ENCODE data around the gene ZSCAN16. TPM values are rescaled to one million over a fixed set of nuclear protein-coding genes. Genes with fewer than 3 reads are reported as not detected.

ZSCAN16 gene
- total and polyA plus RNA-seq, 9 of the 15 experiments (the other 6 are each of a cell fraction or from before 2014, with no cell fraction given) = 0.08 TPM; not detected in 8

GRCh38 chr6:28142446-28142845 is 18.0 kb downstream of the ZSCAN16 start (continued):
- TF ChIP-seq, protein P1, sequence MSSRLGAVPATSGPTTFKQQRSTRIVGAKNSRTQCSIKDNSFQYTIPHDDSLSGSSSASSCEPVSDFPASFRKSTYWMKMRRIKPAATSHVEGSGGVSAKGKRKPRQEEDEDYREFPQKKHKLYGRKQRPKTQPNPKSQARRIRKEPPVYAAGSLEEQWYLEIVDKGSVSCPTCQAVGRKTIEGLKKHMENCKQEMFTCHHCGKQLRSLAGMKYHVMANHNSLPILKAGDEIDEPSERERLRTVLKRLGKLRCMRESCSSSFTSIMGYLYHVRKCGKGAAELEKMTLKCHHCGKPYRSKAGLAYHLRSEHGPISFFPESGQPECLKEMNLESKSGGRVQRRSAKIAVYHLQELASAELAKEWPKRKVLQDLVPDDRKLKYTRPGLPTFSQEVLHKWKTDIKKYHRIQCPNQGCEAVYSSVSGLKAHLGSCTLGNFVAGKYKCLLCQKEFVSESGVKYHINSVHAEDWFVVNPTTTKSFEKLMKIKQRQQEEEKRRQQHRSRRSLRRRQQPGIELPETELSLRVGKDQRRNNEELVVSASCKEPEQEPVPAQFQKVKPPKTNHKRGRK (tag; IDR thresholded peaks at IDR 0.05) = 0 out of 2 replicates have a peak, but pooled peaks have one; percentile 35

DNA sequence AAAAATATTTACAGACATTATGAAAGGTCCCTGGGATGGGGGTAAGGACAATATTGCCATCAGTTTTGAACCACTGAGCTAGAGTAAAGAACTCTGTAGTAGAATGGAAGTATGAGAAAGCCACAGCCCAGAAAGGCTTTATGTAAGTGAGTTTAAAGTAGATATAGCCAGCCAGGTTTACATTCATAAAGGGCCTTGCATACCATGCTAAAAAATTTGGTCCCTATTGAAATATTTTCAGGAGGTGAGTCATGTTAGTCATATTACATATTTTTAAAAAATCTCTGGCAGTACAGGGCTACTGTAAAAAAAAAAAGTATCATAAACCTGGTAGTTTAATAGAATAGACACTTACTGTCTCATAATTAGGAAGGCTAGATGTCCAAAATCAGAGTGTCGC is 20.8 kb downstream of the ZSCAN16 start:
- POLR2A ChIA-PET = interaction anchor here (0.6 to 1.0 kb wide), 3 partner anchors 9 to 166 kb away, joined by 3 to 4 read pairs (median 3); no protein-coding TSS in a partner anchor
- in situ Hi-C loops (cut with MboI) = no loop called here
- WGBS (ENCODE audit: insufficient coverage, low coverage, missing lambda C conversion rate) = 100% methylated on average over 1 of the region's 1 CpG
- no peak for TF ChIP-seq FOXP1 (CRISPR knock-in tag; IDR thresholded peaks at IDR 0.05)
- TF ChIP-seq FOXJ3 (CRISPR knock-in tag; IDR thresholded peaks at IDR 0.05) = no peak
- TF ChIP-seq NR2C1 (IDR thresholded peaks at IDR 0.05) = no peak
- TF ChIP-seq NR2C1 (tag; IDR thresholded peaks at IDR 0.05) = no peak
- no peak for TF ChIP-seq ZNF316 (IDR thresholded peaks at IDR 0.05)
- TF ChIP-seq, protein P2, sequence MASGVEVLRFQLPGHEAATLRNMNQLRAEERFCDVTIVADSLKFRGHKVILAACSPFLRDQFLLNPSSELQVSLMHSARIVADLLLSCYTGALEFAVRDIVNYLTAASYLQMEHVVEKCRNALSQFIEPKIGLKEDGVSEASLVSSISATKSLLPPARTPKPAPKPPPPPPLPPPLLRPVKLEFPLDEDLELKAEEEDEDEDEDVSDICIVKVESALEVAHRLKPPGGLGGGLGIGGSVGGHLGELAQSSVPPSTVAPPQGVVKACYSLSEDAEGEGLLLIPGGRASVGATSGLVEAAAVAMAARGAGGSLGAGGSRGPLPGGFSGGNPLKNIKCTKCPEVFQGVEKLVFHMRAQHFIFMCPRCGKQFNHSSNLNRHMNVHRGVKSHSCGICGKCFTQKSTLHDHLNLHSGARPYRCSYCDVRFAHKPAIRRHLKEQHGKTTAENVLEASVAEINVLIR (CRISPR knock-in tag; IDR thresholded peaks at IDR 0.05) = no peak
- no peak for TF ChIP-seq EP300 (IDR thresholded peaks at IDR 0.05; ENCODE audit: low read length)
- TF ChIP-seq ZBTB43 (CRISPR knock-in tag; IDR thresholded peaks at IDR 0.05) = no peak
- no peak for TF ChIP-seq CHD4 (IDR thresholded peaks at IDR 0.05; ENCODE audit: insufficient read depth, insufficient replicate concordance, low read depth, low read length, poor library complexity, severe bottlenecking)
- no peak for TF ChIP-seq KDM2B (CRISPR knock-in tag; IDR thresholded peaks at IDR 0.05)
- TF ChIP-seq, protein P3, sequence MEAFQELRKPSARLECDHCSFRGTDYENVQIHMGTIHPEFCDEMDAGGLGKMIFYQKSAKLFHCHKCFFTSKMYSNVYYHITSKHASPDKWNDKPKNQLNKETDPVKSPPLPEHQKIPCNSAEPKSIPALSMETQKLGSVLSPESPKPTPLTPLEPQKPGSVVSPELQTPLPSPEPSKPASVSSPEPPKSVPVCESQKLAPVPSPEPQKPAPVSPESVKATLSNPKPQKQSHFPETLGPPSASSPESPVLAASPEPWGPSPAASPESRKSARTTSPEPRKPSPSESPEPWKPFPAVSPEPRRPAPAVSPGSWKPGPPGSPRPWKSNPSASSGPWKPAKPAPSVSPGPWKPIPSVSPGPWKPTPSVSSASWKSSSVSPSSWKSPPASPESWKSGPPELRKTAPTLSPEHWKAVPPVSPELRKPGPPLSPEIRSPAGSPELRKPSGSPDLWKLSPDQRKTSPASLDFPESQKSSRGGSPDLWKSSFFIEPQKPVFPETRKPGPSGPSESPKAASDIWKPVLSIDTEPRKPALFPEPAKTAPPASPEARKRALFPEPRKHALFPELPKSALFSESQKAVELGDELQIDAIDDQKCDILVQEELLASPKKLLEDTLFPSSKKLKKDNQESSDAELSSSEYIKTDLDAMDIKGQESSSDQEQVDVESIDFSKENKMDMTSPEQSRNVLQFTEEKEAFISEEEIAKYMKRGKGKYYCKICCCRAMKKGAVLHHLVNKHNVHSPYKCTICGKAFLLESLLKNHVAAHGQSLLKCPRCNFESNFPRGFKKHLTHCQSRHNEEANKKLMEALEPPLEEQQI (IDR thresholded peaks at IDR 0.05) = no peak
- TF ChIP-seq HLTF (IDR thresholded peaks at IDR 0.05) = no peak
- TF ChIP-seq, protein P4, sequence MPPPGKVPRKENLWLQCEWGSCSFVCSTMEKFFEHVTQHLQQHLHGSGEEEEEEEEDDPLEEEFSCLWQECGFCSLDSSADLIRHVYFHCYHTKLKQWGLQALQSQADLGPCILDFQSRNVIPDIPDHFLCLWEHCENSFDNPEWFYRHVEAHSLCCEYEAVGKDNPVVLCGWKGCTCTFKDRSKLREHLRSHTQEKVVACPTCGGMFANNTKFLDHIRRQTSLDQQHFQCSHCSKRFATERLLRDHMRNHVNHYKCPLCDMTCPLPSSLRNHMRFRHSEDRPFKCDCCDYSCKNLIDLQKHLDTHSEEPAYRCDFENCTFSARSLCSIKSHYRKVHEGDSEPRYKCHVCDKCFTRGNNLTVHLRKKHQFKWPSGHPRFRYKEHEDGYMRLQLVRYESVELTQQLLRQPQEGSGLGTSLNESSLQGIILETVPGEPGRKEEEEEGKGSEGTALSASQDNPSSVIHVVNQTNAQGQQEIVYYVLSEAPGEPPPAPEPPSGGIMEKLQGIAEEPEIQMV (tag; conservative IDR thresholded peaks at IDR 0.05; ENCODE audit: low read depth) = no peak

More for the DNA sequence above, 20.8 kb downstream of the ZSCAN16 start:
- no peak for FAIRE-seq
- no peaks in the 10 kb centered on the region for H3K9me1 ChIP-seq (ENCODE audit: control insufficient read depth, insufficient read depth, low read length)
- H2AFZ ChIP-seq (ENCODE audit: low read depth, low read length) = no peak overlapping the region
- no peak for DNase-seq (ENCODE audit: extremely low read depth in 1 of 4, low spot score in 3 of 4)
- H3K4me1 ChIP-seq (replicated peaks in 1 of 2; ENCODE audit: control insufficient read depth in 2 of 2, insufficient read depth in 2 of 2, low read length in 2 of 2) = peaks cover 4 to 8% of the 10 kb centered on the region in 2 experiments; a peak in 4 of 5 replicates
- no peak for ATAC-seq
- peaks cover 55% of the 10 kb centered on the region for H3K36me3 ChIP-seq (ENCODE audit: control insufficient read depth, insufficient read depth, low read length)
- CTCF ChIA-PET (ENCODE audit: low intra/inter-chr PET ratio) = interaction anchor here (0.6 kb wide), 1 partner anchor 80 kb away, joined by 3 read pairs; the partner anchor contains the start of gene ZSCAN9
- H3K79me2 ChIP-seq (ENCODE audit: control insufficient read depth, insufficient read depth, low read length) = peaks cover 54% of the 10 kb centered on the region
- H3K9ac ChIP-seq (ENCODE audit: insufficient read depth in 1 of 2, low read depth in 2 of 2, low read length in 2 of 2) = no peak overlapping the region
- no peaks in the 10 kb centered on the region for H4K20me1 ChIP-seq (replicated peaks; ENCODE audit: control insufficient read depth, insufficient read depth, low read length)
- H3K27ac ChIP-seq (ENCODE audit: extremely low read depth, low read depth, low read length) = no peak overlapping the region
- intact Hi-C loops (cut with micrococcal nuclease) = no loop called here
- no TSS peak for BruUV-seq (replicated peaks)
- H3K27me3 ChIP-seq (ENCODE audit: control insufficient read depth in 2 of 2, insufficient read depth in 2 of 2, low read length in 2 of 2) = no peaks in the 10 kb centered on the region
- H3K4me3 ChIP-seq = no peak overlapping the region
- no peak overlapping the region for H3K4me2 ChIP-seq (ENCODE audit: insufficient read depth, low read length)
- H3K9me3 ChIP-seq (replicated peaks; ENCODE audit: control insufficient read depth, insufficient read depth, low read depth, low read length) = no peaks in the 10 kb centered on the region
